CD4-positive, alpha-beta T cell (primary cell): ENCODE results near the gene CARM1. TPM values are rescaled to one million over a fixed set of nuclear protein-coding genes. Genes with fewer than 3 reads are reported as not detected.

ENCODE experiments used
- ATAC-seq: fragments of 200-7000 bp; cut with Tn5 transposase; one replicate; pipeline ENCODE4 v1.10.0; 2022; ENCODE audit warnings: mild to moderate bottlenecking; ENCODE audit not compliant: poor library complexity
- CTCF ChIA-PET: fragments of 350-600 bp; sonication (Branson Sonifier 250); formaldehyde crosslinking; loops from one replicate; lab custom pipeline; 2021; ENCODE audit warnings: antibody characterized with exemption, inconsistent platforms; lab: Charles Lee
- POLR2A ChIA-PET: fragments of 350-600 bp; sonication (Branson Sonifier 250); formaldehyde crosslinking; loops from one replicate; lab custom pipeline; 2021; ENCODE audit warnings: antibody characterized with exemption, inconsistent platforms; lab: Charles Lee
- DNase-seq, 14 experiments: peaks; one replicate each; pipeline ENCODE4 v3.0.0-alpha.2; 2013 to 2020; ENCODE audit warnings: mixed read lengths in 2 of 14
- H3K27ac ChIP-seq, 2 donors: one replicate each; pipeline versions ENCODE4 v1.5.1 to v1.7.0; 2013; ENCODE audit warnings: low read length in 2 of 2, low read depth in 1 of 2, mild to moderate bottlenecking in 1 of 2
- H3K27me3 ChIP-seq, 2 experiments: 1 replicate in 1 of 2; 2 replicates in 1 of 2; pipeline versions ENCODE4 v1.6.1 to v1.7.0; 2013; ENCODE audit warnings: low read length in 2 of 2, control low read depth in 1 of 2, mild to moderate bottlenecking in 1 of 2, moderate library complexity in 1 of 2; ENCODE audit not compliant: insufficient read depth in 2 of 2, control insufficient read depth in 1 of 2
- H3K36me3 ChIP-seq: one replicate; pipeline ENCODE4 v1.6.1; 2013; ENCODE audit warnings: low read length, control low read depth; ENCODE audit not compliant: insufficient read depth
- H3K4me1 ChIP-seq: one replicate; pipeline ENCODE4 v1.6.1; 2013; ENCODE audit warnings: low read length, control low read depth; ENCODE audit not compliant: insufficient read depth
- H3K4me3 ChIP-seq: one replicate; pipeline ENCODE4 v1.5.1; 2013; ENCODE audit warnings: mild to moderate bottlenecking, low read length, moderate library complexity
- H3K9me3 ChIP-seq, 2 experiments: 1 replicate in 1 of 2; 2 replicates in 1 of 2; pipeline versions ENCODE4 v1.6.1 to v1.7.0; 2013; ENCODE audit warnings: low read length in 2 of 2, mild to moderate bottlenecking in 2 of 2, control low read depth in 1 of 2, moderate library complexity in 1 of 2; ENCODE audit not compliant: control insufficient read depth in 1 of 2, insufficient read depth in 1 of 2
- H3K27ac Mint-ChIP-seq: one replicate; pipeline ENCODE4 v1.8.0; 2020; ENCODE audit warnings: mixed read lengths
- H3K27me3 Mint-ChIP-seq: one replicate; pipeline ENCODE4 v1.8.0; 2021; ENCODE audit warnings: mixed read lengths
- H3K36me3 Mint-ChIP-seq: one replicate; pipeline ENCODE4 v1.8.0; 2021; ENCODE audit warnings: low read depth, mixed read lengths
- H3K4me1 Mint-ChIP-seq: one replicate; pipeline ENCODE4 v1.8.0; 2021; ENCODE audit warnings: low read depth, mixed read lengths
- H3K4me3 Mint-ChIP-seq: one replicate; pipeline ENCODE4 v1.8.0; 2020; ENCODE audit warnings: mild to moderate bottlenecking, mixed read lengths
- H3K9me3 Mint-ChIP-seq: one replicate; pipeline ENCODE4 v1.8.0; 2020; ENCODE audit warnings: mixed read lengths
- CTCF ChIP-seq: fragments of 200-600 bp; IDR thresholded peaks from one replicate; pipeline ENCODE4 v1.8.0; 2022; ENCODE audit warnings: antibody characterized with exemption, mild to moderate bottlenecking
- intact Hi-C, 2 experiments: fragments of 100-400 bp; cut with DNase I in 1 of 2; cut with micrococcal nuclease in 1 of 2; formaldehyde crosslinking; loops; one replicate each; pipeline versions ENCODE4 v1.15.1 to v1.9.0; 2023 to 2025; cut with DNase I, micrococcal nuclease
- total RNA-seq, 174 experiments: library from RNA in 2 of 174; stranded (reverse) in 2 of 174; gene quantifications; one replicate each; pipeline ENCODE4 v1.2.3 and lab custom pipeline; 2021 to 2026

The CARM1 gene
- total RNA-seq, 2 experiments from 2014 or later: 17.5 to 18.0 TPM

- peak; percentile 44 for TF ChIP-seq CTCF
- no peak overlapping the region for H3K4me3 Mint-ChIP-seq
- no peaks in the 10 kb centered on the region for H3K4me1 Mint-ChIP-seq
- H3K27me3 Mint-ChIP-seq: no peaks in the 10 kb centered on the region
- intact Hi-C loops: no loop called here
- Histone ChIP-seq H3K4me3 (no peak overlapping the region), H3K36me3 (no peaks in the 10 kb centered on the region), H3K27ac (no peak overlapping the region), H3K9me3 (no peaks in the 10 kb centered on the region), H3K4me1 (no peaks in the 10 kb centered on the region), H3K27me3 (no peaks in the 10 kb centered on the region)
- no peaks in the 10 kb centered on the region for H3K36me3 Mint-ChIP-seq
- no peak overlapping the region for H3K27ac Mint-ChIP-seq
- no peaks in the 10 kb centered on the region for H3K9me3 Mint-ChIP-seq
- DNase-seq (peak in 4 of 14 experiments; percentile 9 to 56 (median 37)), ATAC-seq (no peak)
- CTCF ChIA-PET: interaction anchor here (0.5 to 1.3 kb wide), 7 partner anchors 30 to 1305 kb away, joined by 3 to 4 read pairs (median 3); partner anchors contain the start of gene DNM2
- POLR2A ChIA-PET: no interaction called here
Measured at GRCh38 chr19:10858204-10858828, 13.0 kb upstream of the CARM1 start.

- H3K4me3 Mint-ChIP-seq: no peak overlapping the region
- ATAC-seq: peak; percentile 35
- no peak overlapping the region for H3K27ac Mint-ChIP-seq
- H3K9me3 Mint-ChIP-seq: no peaks in the 10 kb centered on the region
- peak; percentile 53 for TF ChIP-seq CTCF
- no peak overlapping the region for H3K27ac ChIP-seq
- intact Hi-C loops: loop anchor here in 1 of 2 experiments (5.0 kb wide), 2 partner anchors 94 to 159 kb away; partner anchors contain the start of gene QTRT1
- H3K27me3 Mint-ChIP-seq: no peaks in the 10 kb centered on the region
- no peaks in the 10 kb centered on the region for H3K36me3 Mint-ChIP-seq
- peak in 6 of 14 experiments; percentile 16 to 67 (median 35) for DNase-seq
- H3K4me1 ChIP-seq: peaks cover 9% of the 10 kb centered on the region
- no peak overlapping the region for H3K4me3 ChIP-seq
- H3K27me3 ChIP-seq: no peaks in the 10 kb centered on the region
- ChIA-PET POLR2A (no interaction called here), CTCF (interaction anchor here (0.7 kb wide), 1 partner anchor 391 kb away, joined by 3 read pairs; no protein-coding TSS in a partner anchor)
- no peaks in the 10 kb centered on the region for H3K9me3 ChIP-seq
- H3K4me1 Mint-ChIP-seq: peaks cover 7% of the 10 kb centered on the region
- H3K36me3 ChIP-seq: no peaks in the 10 kb centered on the region
Measured at GRCh38 chr19:10861103-10861651, 10.2 kb upstream of the CARM1 start.

GRCh38 chr19:10862561-10863106 is 8.7 kb upstream of the CARM1 start:
- H3K27me3 Mint-ChIP-seq: no peaks in the 10 kb centered on the region
- CTCF ChIA-PET: no interaction called here
- DNase-seq (no peak), ATAC-seq (no peak)
- H3K27ac ChIP-seq: no peak overlapping the region
- H3K4me3 Mint-ChIP-seq: no peak overlapping the region
- no peak overlapping the region for H3K4me3 ChIP-seq
- no peaks in the 10 kb centered on the region for H3K36me3 Mint-ChIP-seq
- H3K27ac Mint-ChIP-seq: no peak overlapping the region
- POLR2A ChIA-PET: interaction anchor here (2.7 kb wide), 1 partner anchor 145 kb away, joined by 29 read pairs; the partner anchor contains the start of gene DNM2
- no peak for TF ChIP-seq CTCF
- H3K4me1 Mint-ChIP-seq: peaks cover 7% of the 10 kb centered on the region
- intact Hi-C loops: loop anchor here in 1 of 2 experiments (5.0 kb wide), 2 partner anchors 95 to 160 kb away; partner anchors contain the start of gene QTRT1
- H3K9me3 ChIP-seq: no peaks in the 10 kb centered on the region
- H3K9me3 Mint-ChIP-seq: no peaks in the 10 kb centered on the region
- peaks cover 9% of the 10 kb centered on the region for H3K4me1 ChIP-seq
- no peaks in the 10 kb centered on the region for H3K36me3 ChIP-seq
- H3K27me3 ChIP-seq: no peaks in the 10 kb centered on the region
